AG09309 (cell line): Measurements from ENCODE around the gene SMOC2.

Source experiments
- DNase-seq: peaks from one replicate; pipeline ENCODE4 v3.0.0-alpha.2; 2010; ENCODE audit warnings: low read depth
- H3K4me3 ChIP-seq: 2 replicates; pipeline ENCODE4 v1.5.1; 2011; ENCODE audit warnings: mild to moderate bottlenecking, low read depth, low read length, moderate library complexity; ENCODE audit not compliant: control insufficient read depth
- TF ChIP-seq, protein P1 (sequence below): IDR thresholded peaks from 2 replicates; pipeline ENCODE4 v1.5.1; 2011; ENCODE audit warnings: mild to moderate bottlenecking, low read depth, low read length, inconsistent platforms; ENCODE audit not compliant: insufficient read depth, control insufficient read depth; ENCODE audit errors: missing control alignments

Gene SMOC2

DNA sequence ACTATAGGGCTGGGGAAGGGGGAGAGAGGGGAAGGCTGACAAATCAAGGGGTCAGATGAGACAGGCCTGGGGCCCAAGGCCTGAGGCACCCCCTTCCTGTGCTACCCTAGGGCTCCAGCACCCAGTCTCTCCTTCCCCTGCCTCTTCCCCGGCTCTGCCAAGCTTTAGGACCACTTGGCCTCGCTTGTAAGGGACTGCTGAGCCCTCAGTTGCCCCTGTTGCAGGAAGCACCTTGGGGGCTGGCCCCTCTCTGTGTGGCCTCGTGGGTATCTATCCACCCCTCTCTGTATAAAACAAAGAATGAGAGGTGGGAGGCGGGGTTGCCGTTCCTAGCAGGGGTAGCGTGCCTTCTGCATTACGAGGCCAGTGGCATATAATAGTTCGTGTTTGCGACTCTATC is 21.4 kb upstream of the SMOC2 start:
- TF ChIP-seq, protein P1, sequence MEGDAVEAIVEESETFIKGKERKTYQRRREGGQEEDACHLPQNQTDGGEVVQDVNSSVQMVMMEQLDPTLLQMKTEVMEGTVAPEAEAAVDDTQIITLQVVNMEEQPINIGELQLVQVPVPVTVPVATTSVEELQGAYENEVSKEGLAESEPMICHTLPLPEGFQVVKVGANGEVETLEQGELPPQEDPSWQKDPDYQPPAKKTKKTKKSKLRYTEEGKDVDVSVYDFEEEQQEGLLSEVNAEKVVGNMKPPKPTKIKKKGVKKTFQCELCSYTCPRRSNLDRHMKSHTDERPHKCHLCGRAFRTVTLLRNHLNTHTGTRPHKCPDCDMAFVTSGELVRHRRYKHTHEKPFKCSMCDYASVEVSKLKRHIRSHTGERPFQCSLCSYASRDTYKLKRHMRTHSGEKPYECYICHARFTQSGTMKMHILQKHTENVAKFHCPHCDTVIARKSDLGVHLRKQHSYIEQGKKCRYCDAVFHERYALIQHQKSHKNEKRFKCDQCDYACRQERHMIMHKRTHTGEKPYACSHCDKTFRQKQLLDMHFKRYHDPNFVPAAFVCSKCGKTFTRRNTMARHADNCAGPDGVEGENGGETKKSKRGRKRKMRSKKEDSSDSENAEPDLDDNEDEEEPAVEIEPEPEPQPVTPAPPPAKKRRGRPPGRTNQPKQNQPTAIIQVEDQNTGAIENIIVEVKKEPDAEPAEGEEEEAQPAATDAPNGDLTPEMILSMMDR: no peak
- DNase-seq: no peak
- H3K4me3 ChIP-seq: no peak overlapping the region

GRCh38 chr6:168420084-168420483 is 20.9 kb upstream of the SMOC2 start:
- no peak overlapping the region for H3K4me3 ChIP-seq
- TF ChIP-seq, protein P1: no peak
- DNase-seq: no peak

- H3K4me3 ChIP-seq: no peak overlapping the region
- no peak for DNase-seq
- TF ChIP-seq, protein P1: no peak
Measured at GRCh38 chr6:168420706-168421105, 20.3 kb upstream of the SMOC2 start.

DNA sequence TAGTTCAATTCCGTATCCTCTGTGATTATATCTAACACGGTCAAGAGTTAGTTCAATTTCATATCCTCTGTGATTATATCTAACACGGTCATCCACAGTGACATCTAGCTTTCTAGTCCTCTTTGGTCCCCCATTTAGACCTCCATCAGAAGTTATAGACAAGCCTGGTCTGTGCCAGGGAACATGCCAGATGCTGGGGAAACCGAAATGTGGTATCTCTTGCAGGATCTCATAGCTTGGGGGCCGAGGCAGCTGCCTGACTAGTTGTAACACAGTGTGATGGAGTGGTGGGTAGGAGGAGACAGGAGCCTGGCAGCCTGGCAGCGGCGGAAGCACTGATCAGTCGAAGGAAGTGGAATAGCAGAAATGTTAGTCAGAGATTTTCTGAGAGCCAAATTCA is 13.8 kb upstream of the SMOC2 start:
- no peak for DNase-seq
- TF ChIP-seq, protein P1: no peak
- no peak overlapping the region for H3K4me3 ChIP-seq

DNA sequence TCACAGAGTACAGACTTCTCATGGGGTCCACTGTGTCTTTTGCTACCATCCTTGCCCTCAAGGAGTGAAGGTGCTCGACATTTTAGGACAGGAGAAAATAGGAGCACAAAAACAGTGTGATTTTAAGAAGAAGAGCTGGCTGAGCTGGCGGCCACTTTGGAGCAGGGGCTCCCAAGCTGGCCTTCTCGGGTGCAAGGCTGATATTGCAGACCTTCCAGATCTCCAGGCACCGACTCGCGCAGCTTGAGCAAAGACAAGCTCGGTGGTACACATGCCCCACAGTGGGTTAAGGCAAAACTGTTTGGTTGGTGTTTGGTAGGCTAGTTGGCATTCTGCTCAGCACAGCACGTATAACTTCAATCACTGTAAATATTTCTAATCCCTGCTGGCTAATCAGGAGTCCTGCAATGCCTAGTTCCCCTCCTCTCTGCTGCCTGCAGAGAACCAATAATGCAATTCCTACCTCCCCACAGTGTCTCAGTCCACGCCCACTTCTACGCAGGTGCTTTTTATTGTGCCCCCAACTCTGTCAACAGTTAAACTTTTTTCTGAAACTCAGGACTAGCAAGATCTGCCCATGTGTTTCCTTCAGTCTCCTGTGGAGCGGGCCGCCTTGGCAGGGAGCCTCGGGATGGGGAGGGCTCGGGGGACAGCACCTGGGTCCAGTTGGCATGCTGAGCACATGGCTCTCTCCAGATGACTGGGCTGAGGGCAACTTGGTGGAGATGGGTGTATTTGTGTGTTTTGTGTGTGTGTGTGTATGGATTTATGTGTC is 12.7 kb upstream of the SMOC2 start:
- no peak overlapping the region for H3K4me3 ChIP-seq
- TF ChIP-seq, protein P1: no peak
- DNase-seq: no peak

GRCh38 chr6:168428863-168429262 is 12.1 kb upstream of the SMOC2 start:
- DNase-seq: no peak
- TF ChIP-seq, protein P1: no peak

More at GRCh38 chr6:168428863-168429262, 12.1 kb upstream of the SMOC2 start:
- H3K4me3 ChIP-seq: no peak overlapping the region
